Stimulated activated CD4-positive, alpha-beta T cell treated with anti-CD3 and anti-CD28 coated beads, Interleukin-1b, Interleukin-23, amount 100 ng/mL, for 48 hours (primary cell): ENCODE results near the gene GPR68.
"Not testable (repeated sequence)": the region's sequence is repeated elsewhere in the genome, so short reads cannot be mapped to it uniquely, and the experiment has no call there.

ENCODE experiments used
- DNase-seq: peaks from one replicate; pipeline ENCODE4 v3.0.0-alpha.2; 2020

The GPR68 gene

GRCh38 chr14:91252871-91253794 lies 8.6 kb upstream of the GPR68 start:
- DNase-seq, result no peak

DNA sequence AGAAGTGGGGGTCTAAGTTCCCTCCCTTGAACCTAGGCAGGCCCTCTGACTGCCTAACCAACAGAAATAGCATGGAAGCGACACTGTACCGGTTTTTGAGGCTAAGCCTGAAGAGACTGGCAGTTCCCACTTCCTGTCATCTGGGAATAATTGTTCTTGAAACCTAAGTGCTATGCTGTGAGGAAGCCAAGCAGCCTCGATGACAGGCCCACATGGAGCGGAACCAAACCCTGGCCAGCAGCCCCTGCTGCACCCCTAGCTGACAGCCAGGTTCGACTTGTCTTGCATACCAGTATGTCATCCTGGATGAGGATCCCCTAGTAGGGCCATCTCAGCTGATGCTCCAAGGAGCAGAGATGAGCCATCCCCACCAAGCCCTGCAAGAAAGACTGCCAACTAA lies 6.4 kb upstream of the GPR68 start:
- DNase-seq, result no peak

DNA sequence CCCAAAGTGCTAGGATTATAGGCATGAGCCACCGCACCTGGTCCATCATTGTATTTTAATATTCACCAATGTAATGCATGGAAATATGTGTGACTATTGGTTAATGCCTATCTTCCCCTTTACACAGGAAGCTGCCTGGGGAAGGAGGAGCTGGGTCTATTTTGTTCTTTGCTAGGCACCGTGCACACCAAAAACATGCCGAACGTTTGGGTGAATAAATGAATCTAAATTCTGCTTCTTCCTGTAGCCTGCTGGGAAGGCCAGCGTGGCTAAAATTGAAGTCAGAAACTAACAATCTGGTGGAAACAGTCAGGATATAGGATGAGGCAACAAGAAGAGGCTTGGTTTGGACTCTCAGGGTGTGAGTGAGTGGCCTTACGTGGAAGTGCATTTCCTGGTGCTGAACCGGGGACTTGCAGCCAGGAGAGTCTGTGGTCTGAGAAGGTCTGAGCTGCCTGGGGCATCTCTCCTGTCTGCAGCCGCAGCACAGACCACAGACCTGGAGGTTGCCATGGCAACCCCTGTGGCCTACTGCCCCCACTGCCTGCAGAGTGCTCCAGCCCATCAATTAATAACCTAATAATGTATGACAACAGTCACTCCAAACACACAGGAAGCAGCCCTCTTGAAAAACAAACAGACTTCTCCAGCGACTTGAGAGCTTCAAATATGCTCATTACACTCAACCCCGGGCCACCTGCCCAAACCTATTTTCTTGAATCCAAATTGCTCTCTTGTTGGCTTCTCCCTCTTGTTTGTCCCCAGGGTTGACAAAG lies 5.5 kb upstream of the GPR68 start:
- no peak for DNase-seq

- peak; percentile 86 for DNase-seq
Measured at GRCh38 chr14:91246051-91246852, 1.7 kb upstream of the GPR68 start.

DNA sequence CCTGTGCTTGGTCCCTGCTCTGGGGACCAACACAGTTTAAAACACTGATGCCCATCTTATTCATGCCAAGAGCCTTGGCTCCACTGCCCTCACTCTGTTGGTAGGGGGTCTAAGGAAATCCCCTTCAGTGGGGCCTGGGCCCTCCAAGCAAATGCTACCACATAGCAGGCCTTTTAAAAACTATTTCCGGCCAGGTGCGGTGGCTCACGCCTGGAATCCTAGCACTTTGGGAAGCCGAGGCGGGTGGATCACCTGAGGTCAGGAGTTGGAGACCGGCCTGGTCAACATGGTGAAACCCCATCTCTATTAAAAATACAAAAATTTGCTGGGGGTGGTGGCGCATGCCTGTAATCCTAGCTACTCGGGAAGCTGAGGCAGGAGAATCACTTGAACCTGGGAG lies 1.1 kb upstream of the GPR68 start:
- not testable (repeated sequence) for DNase-seq

- DNase-seq, result peak; percentile 79
Measured at GRCh38 chr14:91245029-91245428, 525 bp upstream of the GPR68 start.

- DNase-seq, result no peak
Measured at GRCh38 chr14:91243074-91243471, 1.4 kb downstream of the GPR68 start.

- no peak for DNase-seq
Measured at GRCh38 chr14:91242635-91243034, 1.9 kb downstream of the GPR68 start.

- DNase-seq, result no peak
Measured at GRCh38 chr14:91241863-91242262, 2.6 kb downstream of the GPR68 start.

GRCh38 chr14:91238661-91239060 lies 5.8 kb downstream of the GPR68 start:
- no peak for DNase-seq

DNA sequence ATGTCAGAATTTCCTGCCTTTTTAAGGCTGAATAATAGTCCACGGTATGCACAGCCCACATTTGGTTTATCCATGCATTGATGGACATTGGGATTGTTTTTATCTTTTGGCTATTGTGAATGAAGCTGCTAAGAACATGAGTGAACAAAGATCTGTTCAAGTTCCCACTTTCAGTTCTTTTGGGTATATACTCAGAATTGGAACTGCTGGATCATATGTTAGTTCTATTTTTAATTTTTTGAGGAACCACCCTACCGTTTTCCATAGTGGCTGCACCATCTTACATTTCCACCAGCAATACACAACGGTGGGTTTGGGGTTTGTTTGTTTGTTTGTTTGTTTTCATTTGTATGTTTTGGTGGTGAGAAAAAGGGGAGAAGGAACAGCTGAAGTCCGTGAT lies 6.4 kb downstream of the GPR68 start:
- no peak for DNase-seq

DNA sequence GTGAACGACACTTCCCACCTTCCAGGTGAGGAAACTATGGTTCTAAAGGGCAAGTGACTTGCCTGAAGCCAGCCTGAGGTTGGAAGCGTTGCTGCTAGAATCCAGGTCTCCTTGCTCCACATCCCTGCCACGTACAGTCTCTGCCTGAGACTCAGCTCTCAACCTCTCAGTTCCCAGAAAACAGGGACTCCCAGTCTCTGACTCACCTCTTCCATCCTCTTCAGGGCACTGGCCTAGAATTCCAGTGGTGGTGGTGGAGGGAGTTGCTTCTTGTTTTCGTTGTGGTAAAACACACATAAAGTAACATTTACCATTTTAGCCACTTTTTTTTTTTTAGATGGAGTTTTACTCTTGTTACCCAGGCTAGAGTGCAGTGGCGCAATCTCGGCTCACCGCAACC lies 7.3 kb downstream of the GPR68 start:
- no peak for DNase-seq

GRCh38 chr14:91235841-91236240 lies 8.7 kb downstream of the GPR68 start:
- no peak for DNase-seq

- no peak for DNase-seq
Measured at GRCh38 chr14:91234791-91235114, 9.8 kb downstream of the GPR68 start.

- DNase-seq, result no peak
Measured at GRCh38 chr14:91233936-91234790, 10.3 kb downstream of the GPR68 start.

DNA sequence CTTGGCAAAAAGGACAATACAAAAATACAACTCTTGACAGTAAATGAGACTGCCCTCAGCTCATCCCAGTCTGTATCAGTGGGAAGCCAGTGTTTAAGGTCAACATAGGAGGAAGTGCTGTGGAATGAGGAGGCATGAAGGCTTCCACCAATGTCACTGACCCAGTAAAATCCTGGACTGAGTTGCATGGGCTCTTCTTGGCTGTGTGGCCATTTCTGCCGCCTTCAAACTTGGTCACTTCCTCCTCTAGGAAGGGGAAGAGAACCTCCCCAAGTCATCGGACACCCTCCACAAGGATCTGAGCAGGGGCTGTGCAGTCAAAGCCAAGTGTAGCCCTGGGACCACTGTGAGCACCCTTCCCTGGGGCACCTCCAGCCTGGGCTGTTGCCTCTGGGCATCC lies 11.9 kb downstream of the GPR68 start:
- no peak for DNase-seq

GRCh38 chr14:91232052-91232451 lies 12.5 kb downstream of the GPR68 start:
- no peak for DNase-seq

GRCh38 chr14:91231446-91231845 lies 13.1 kb downstream of the GPR68 start:
- DNase-seq, result no peak

DNA sequence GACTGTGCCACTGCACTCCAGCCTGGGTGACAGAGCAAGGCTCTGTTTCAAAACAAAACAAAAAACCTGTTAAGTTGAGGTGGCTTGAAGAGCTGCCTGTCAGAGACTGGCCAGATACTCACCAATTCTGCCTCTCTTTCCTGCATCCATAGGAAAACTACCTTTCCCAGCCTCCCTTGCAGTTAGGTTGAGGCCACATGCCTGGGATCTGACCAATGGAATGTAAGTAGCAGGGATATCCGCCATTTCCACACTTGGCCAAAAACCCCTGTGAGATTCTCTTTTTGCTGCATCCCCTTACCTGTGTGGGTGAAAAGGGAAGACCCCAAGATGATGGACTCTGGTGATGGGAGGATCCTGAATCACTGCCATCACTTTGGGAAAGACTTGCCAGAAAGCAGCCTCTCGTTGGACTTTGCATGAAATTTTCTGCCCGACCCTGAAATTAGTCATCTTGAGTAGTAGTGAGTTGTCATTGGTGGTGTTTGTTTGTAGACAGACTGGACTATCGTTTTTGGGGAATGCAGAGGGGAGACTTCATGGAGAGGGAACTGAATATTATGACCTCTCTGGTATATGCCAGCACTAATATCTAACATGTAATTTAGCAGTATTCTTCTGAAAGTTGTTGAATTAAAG lies 14.0 kb downstream of the GPR68 start:
- DNase-seq, result no peak

- peak; percentile 74 for DNase-seq
Measured at GRCh38 chr14:91229743-91230200, 14.7 kb downstream of the GPR68 start.

GRCh38 chr14:91229005-91229382 lies 15.5 kb downstream of the GPR68 start:
- no peak for DNase-seq
